ENCODE data around the gene FAM3D. TPM values are rescaled to one million over a fixed set of nuclear protein-coding genes. Genes with fewer than 3 reads are reported as not detected.

The FAM3D gene
- total RNA-seq, 1 experiment from 2014 or later: 0.32 TPM

GRCh38 chr3:58651276-58651675 lies 15.3 kb downstream of the FAM3D start:
- Histone ChIP-seq H3K9me2 (ENCODE audit: insufficient read depth) (no peaks in the 10 kb centered on the region), H3K9ac (ENCODE audit: low read length) (no peak overlapping the region), H4K20me1 (ENCODE audit: insufficient read depth) (no peaks in the 10 kb centered on the region), H3K79me2 (ENCODE audit: insufficient read depth, low read length) (no peaks in the 10 kb centered on the region), H3K4me1 (ENCODE audit: control insufficient read depth in 1 of 2, insufficient read depth in 2 of 2, low read length in 2 of 2) (no peaks in the 10 kb centered on the region), H3K36me3 (ENCODE audit: control insufficient read depth in 1 of 2, insufficient read depth in 2 of 2, low read length in 2 of 2) (no peaks in the 10 kb centered on the region), H3K27me3 (ENCODE audit: insufficient read depth, low read length) (peaks cover 16% of the 10 kb centered on the region; the same call in 1 of the 2 replicates), H3K9me3 (ENCODE audit: control insufficient read depth in 1 of 2, insufficient read depth in 1 of 2, low read depth in 1 of 2, low read length in 2 of 2) (no peaks in the 10 kb centered on the region), H3K4me2 (ENCODE audit: low read length) (no peak overlapping the region), H3K4me3 (replicated peaks in 1 of 2; ENCODE audit: low read depth in 1 of 2, low read length in 2 of 2) (no peak overlapping the region), H3K27ac (ENCODE audit: low read depth, low read length) (no peak overlapping the region), H2AFZ (ENCODE audit: low read depth, low read length, poor library complexity, severe bottlenecking) (no peak overlapping the region)
- TF ChIP-seq POLR2AphosphoS5 (IDR thresholded peaks at IDR 0.05; ENCODE audit: low read depth, low read length) (no peak), EZH2 (IDR thresholded peaks at IDR 0.05) (no peak), ZFX (IDR thresholded peaks at IDR 0.05) (no peak), CBX3 (IDR thresholded peaks at IDR 0.05; ENCODE audit: low read depth) (no peak), SP1 (IDR thresholded peaks at IDR 0.05; ENCODE audit: low read depth) (no peak), REST (IDR thresholded peaks at IDR 0.05; ENCODE audit: low read depth) (no peak), SRF (IDR thresholded peaks at IDR 0.05; ENCODE audit: low read depth) (no peak), POLR2A (IDR thresholded peaks at IDR 0.05; ENCODE audit: borderline replicate concordance, extremely low read depth, insufficient read depth, insufficient read length) (no peak), ZBTB33 (IDR thresholded peaks at IDR 0.05; ENCODE audit: extremely low read depth, insufficient replicate concordance, low read length) (no peak), CEBPB (IDR thresholded peaks at IDR 0.05; ENCODE audit: low read depth) (no peak), ATF3 (IDR thresholded peaks at IDR 0.05) (no peak), EZH2phosphoT487 (IDR thresholded peaks at IDR 0.05; ENCODE audit: borderline replicate concordance) (no peak), FOSL1 (IDR thresholded peaks at IDR 0.05; ENCODE audit: low read depth) (no peak)
- CTCF ChIA-PET: no interaction called here
- RAD21 ChIA-PET (ENCODE audit: low non-redundant PET in 1 of 2, low total read pairs in 2 of 2, uncharacterized antibody in 2 of 2, unreplicated experiment in 2 of 2): no interaction called here
- no peak for DNase-seq (ENCODE audit: low read depth, low spot score)
- POLR2A ChIA-PET: no interaction called here
- intact Hi-C loops (cut with micrococcal nuclease): no loop called here
- ATAC-seq: no peak
- no TSS peak for BruUV-seq (replicated peaks)
